Body of pancreas (tissue), 4 donors: ENCODE data around the gene INPP5K. TPM values are rescaled to one million over a fixed set of nuclear protein-coding genes. Genes with fewer than 3 reads are reported as not detected.

Experiments used
- ATAC-seq: fragments of 150-250 bp; one replicate; pipeline ENCODE4 v1.9.1; 2016
- DNase-seq, 4 donors: peaks; one replicate each; pipeline ENCODE4 v3.0.0-alpha.2; 2019
- H3K27ac ChIP-seq, 4 donors: fragments of 200-600 bp; sonication (generic); 1 replicate in 3 of 4; 2 replicates in 1 of 4; pipeline versions ENCODE4 v1.5.1 to v1.6.1; 2016 to 2019; ENCODE audit warnings: mild to moderate bottlenecking in 1 of 4, mixed read lengths in 1 of 4, moderate library complexity in 1 of 4
- H3K27me3 ChIP-seq, 2 donors: fragments of 200-600 bp; sonication (generic); one replicate each; pipeline ENCODE4 v1.6.0; 2016; ENCODE audit warnings: mild to moderate bottlenecking in 1 of 2
- H3K36me3 ChIP-seq, 2 donors: fragments of 200-600 bp; sonication (generic); replicated peaks in 1 of 2; 2 replicates each; pipeline ENCODE4 v1.5.1; 2016; ENCODE audit warnings: low read depth in 2 of 2; ENCODE audit not compliant: insufficient read depth in 1 of 2
- H3K4me1 ChIP-seq: fragments of 200-600 bp; sonication (generic); one replicate; pipeline ENCODE4 v1.6.0; 2016
- H3K4me3 ChIP-seq, 2 donors: fragments of 200-600 bp; sonication (generic); 1 replicate in 1 of 2; 2 replicates in 1 of 2; pipeline ENCODE4 v1.5.1; 2016 to 2019
- H3K9me3 ChIP-seq, 3 donors: fragments of 200-600 bp; sonication (generic); 1 replicate in 2 of 3; 2 replicates in 1 of 3; pipeline ENCODE4 v1.5.1; 2016
- CTCF ChIP-seq, 7 experiments: fragments of 450-650 bp in 4 of 7; fragments of 200-600 bp in 3 of 7; sonication (generic) in 3 of 7; IDR thresholded peaks; one replicate each; pipeline ENCODE4 v1.5.1; 2016 to 2019; ENCODE audit warnings: antibody characterized with exemption in 7 of 7
- POLR2A ChIP-seq, 3 donors: fragments of 450-650 bp; IDR thresholded peaks; one replicate each; pipeline ENCODE4 v1.6.1; 2016; ENCODE audit warnings: antibody characterized with exemption in 3 of 3, mild to moderate bottlenecking in 2 of 3
- WGBS, 2 donors: methylation state at CpG; one replicate each; pipeline ENCODE4 v1.1.5; 2017; 5-methylcytosine and 5-hydroxymethylcytosine counted together
- intact Hi-C: fragments of 100-400 bp; cut with DNase I; formaldehyde crosslinking; loops from one replicate; pipeline ENCODE4 v1.15.1; 2023
- total RNA-seq, 2 donors: library from RNA; depleted of rRNA; stranded (reverse); fragments of >200 nt; gene quantifications; one replicate each; pipeline ENCODE4 v1.1.0, GENCODE V29; 2016

The INPP5K gene
- total RNA-seq, 2 donors from 2014 or later = 26.4 to 34.2 TPM

GRCh38 chr17:1461198-1461944 is 55.0 kb downstream of the INPP5K start:
- peak overlapping the region in 3 of 4 donors; percentile 64 to 86 (median 75) for H3K27ac ChIP-seq
- no peaks in the 10 kb centered on the region for H3K9me3 ChIP-seq
- H3K4me3 ChIP-seq = no peak overlapping the region
- ATAC-seq = no peak
- no peak for TF ChIP-seq POLR2A (IDR thresholded peaks at IDR 0.05)
- no peak for TF ChIP-seq CTCF (IDR thresholded peaks at IDR 0.05)
- intact Hi-C loops = no loop called here
- H3K36me3 ChIP-seq = peaks cover 0 to 1% of the 10 kb centered on the region in 2 donors
- H3K27me3 ChIP-seq = no peaks in the 10 kb centered on the region
- DNase-seq = peak in 1 of 4 donors; percentile 50
- WGBS, 2 donors = 78 to 84% methylated on average over 17 to 18 of the region's 18 CpGs
- peaks cover 45% of the 10 kb centered on the region for H3K4me1 ChIP-seq

DNA sequence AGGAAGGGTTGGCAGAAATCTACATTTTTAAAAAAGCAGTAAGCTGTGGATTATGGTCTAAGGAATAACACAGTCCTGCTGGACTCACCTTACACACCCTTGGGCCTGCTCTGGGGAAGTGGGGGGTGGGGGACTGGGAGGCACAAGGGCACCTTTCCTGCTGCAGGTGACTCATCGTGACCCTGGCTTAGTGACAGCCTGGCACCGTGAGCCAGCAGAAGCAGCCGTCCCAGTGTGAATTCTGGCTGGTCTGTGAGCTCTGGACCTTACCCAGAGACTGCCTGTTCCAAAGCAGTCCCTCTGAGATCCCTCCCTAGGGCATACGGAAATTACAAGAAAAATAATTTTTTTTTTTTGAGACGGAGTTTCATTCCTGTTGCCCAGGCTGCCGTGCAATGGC is 56.2 kb downstream of the INPP5K start:
- Histone ChIP-seq H3K27me3 (no peaks in the 10 kb centered on the region), H3K4me1 (peaks cover 45% of the 10 kb centered on the region), H3K27ac (peak overlapping the region; percentile 53 to 86 (median 70)), H3K36me3 (no peaks in the 10 kb centered on the region), H3K9me3 (no peaks in the 10 kb centered on the region), H3K4me3 (no peak overlapping the region)
- TF ChIP-seq POLR2A (IDR thresholded peaks at IDR 0.05) (peak in 2 of 3 donors; percentile 34 to 37), CTCF (IDR thresholded peaks at IDR 0.05) (no peak)
- peak; percentile 75 for ATAC-seq
- DNase-seq = peak; percentile 93 to 98 (median 96)
- intact Hi-C loops = no loop called here
- WGBS, 2 donors = 5 to 8% methylated on average over 3 to 6 of the region's 6 CpGs

GRCh38 chr17:1455797-1456599 is 60.4 kb downstream of the INPP5K start, which contains the start of gene CRK:
Gene CRK (minus strand): TSS chr17:1456232. CDS start chr17:1456117, 115 bp downstream.
- whole genome bisulfite sequencing, 2 donors = 1 to 3% methylated on average over 6 to 84 of the region's 93 CpGs
- Histone ChIP-seq H3K27ac (peak within 1 kb of the TSS; percentile 95 to 97 (median 96)), H3K36me3 (no peaks in the 10 kb centered on the region), H3K9me3 (no peaks in the 10 kb centered on the region), H3K4me3 (peak within 1 kb of the TSS; percentile 77 to 94), H3K27me3 (no peaks in the 10 kb centered on the region), H3K4me1 (peaks cover 60% of the 10 kb centered on the region)
- ATAC-seq (peak; percentile 91), DNase-seq (peak; percentile 96 to 98 (median 97))
- TF ChIP-seq CTCF (IDR thresholded peaks at IDR 0.05) (no peak), POLR2A (IDR thresholded peaks at IDR 0.05) (peak; percentile 91 to 95 (median 95))
- intact Hi-C loops = no loop called here

GRCh38 chr17:1455291-1455796 is 61.1 kb downstream of the INPP5K start:
- no peaks in the 10 kb centered on the region for H3K9me3 ChIP-seq
- peak overlapping the region; percentile 77 to 94 for H3K4me3 ChIP-seq
- peaks cover 53% of the 10 kb centered on the region for H3K4me1 ChIP-seq
- intact Hi-C loops = no loop called here
- ATAC-seq (peak; percentile 44), DNase-seq (peak; percentile 67 to 79 (median 74))
- no peaks in the 10 kb centered on the region for H3K27me3 ChIP-seq
- TF ChIP-seq POLR2A (IDR thresholded peaks at IDR 0.05) (no peak), CTCF (IDR thresholded peaks at IDR 0.05) (peak in 6 of 7 experiments; percentile 35 to 74 (median 58))
- peak overlapping the region; percentile 95 to 97 (median 96) for H3K27ac ChIP-seq
- H3K36me3 ChIP-seq = no peaks in the 10 kb centered on the region
- WGBS, 2 donors = 0 to 1% methylated on average over 21 to 22 of the region's 31 CpGs
